Skeletal muscle satellite cell (primary cell): Measurements from ENCODE around the gene ATP5PF. TPM values are rescaled to one million over a fixed set of nuclear protein-coding genes. Genes with fewer than 3 reads are reported as not detected.
"Not testable (repeated sequence)": the region's sequence is repeated elsewhere in the genome, so short reads cannot be mapped to it uniquely, and the experiment has no call there.

Experiments used
- H3K27me3 ChIP-seq: 2 replicates; pipeline ENCODE4 v1.7.0; 2013; ENCODE audit warnings: low read length; ENCODE audit not compliant: control insufficient read depth, insufficient read depth
- H3K36me3 ChIP-seq: 2 replicates; pipeline ENCODE4 v1.7.0; 2013; ENCODE audit warnings: mild to moderate bottlenecking, control low read depth, low read length; ENCODE audit not compliant: insufficient read depth
- H3K4me1 ChIP-seq: 2 replicates; pipeline ENCODE4 v1.7.0; 2013; ENCODE audit warnings: low read length; ENCODE audit not compliant: control insufficient read depth, insufficient read depth
- H3K4me2 ChIP-seq: 2 replicates; pipeline ENCODE4 v1.7.0; 2013; ENCODE audit warnings: mild to moderate bottlenecking, low read length
- H3K4me3 ChIP-seq: 2 replicates; pipeline ENCODE4 v1.7.0; 2013; ENCODE audit warnings: low read length
- H3K9ac ChIP-seq: 2 replicates; pipeline ENCODE4 v1.7.0; 2013; ENCODE audit warnings: mild to moderate bottlenecking, low read depth, low read length, moderate library complexity
- H3K9me3 ChIP-seq: replicated peaks from 2 replicates; pipeline ENCODE4 v1.7.0; 2013; ENCODE audit warnings: mild to moderate bottlenecking, control low read depth, low read length
- total RNA-seq: library from RNA; depleted of rRNA; stranded (reverse); fragments of >200 nt; gene quantifications from 2 replicates; pipeline ENCODE4 v1.2.3, GENCODE V29; 2012; rRNA removed

ATP5PF gene, protein sequence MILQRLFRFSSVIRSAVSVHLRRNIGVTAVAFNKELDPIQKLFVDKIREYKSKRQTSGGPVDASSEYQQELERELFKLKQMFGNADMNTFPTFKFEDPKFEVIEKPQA
- 56.8 and 64.2 TPM in 2 replicates for total RNA-seq

DNA sequence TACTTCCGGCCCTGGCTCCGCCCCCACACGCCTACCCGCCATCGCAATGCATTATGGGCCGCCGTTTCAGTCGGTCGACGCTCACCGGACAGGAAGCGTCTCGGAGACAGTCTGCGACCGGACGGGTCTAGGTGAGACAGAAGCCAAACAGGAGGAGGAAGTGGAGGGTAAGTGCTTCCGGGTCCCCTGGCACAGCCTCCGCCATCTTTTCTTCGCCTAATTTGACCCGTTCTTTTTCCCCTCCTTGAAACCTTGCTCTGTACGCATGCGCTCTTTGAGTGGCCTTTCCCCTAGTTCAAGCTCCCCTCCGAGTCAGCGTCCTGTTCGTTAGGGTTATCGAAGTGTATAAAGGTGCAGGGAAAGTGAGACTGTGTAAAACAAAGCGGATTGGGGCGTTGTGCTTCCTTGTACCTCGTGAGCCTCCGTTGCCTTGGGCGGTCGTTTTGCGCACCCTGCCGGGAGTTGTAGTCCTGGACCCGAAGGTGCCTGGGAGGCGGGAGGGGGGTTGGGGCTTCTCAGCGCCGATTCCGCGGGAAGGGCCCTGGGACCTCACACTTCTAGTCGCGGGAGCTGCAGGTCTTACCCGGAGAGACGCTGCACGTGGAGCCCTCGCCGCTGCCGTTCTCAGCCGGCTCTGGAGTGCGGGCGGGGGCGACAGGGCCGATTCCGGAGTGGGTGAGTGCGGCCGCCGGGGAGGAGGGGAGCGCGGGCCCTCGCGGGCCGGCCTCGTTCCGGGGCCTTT is at the start of gene ATP5PF, which contains the start of gene GABPA:
TSS of gene ATP5PF (minus strand) at position 1 of the 742 bp plus-strand sequence. CDS start 5,110 bp downstream, outside the sequence.
TSS of gene GABPA (plus strand) at position 69 of the 742 bp plus-strand sequence. CDS start 6,627 bp downstream, outside the sequence.
- peak within 1 kb of the TSS; percentile 96 for H3K9ac ChIP-seq
- peaks cover under 1% of the 10 kb centered on the region for H3K36me3 ChIP-seq
- peak within 1 kb of the TSS; percentile 85 for H3K4me3 ChIP-seq
- peak within 1 kb of the TSS; percentile 87 for H3K4me2 ChIP-seq
- no peaks in the 10 kb centered on the region for H3K27me3 ChIP-seq
- H3K4me1 ChIP-seq: peaks cover 15% of the 10 kb centered on the region
- no peaks in the 10 kb centered on the region for H3K9me3 ChIP-seq

DNA sequence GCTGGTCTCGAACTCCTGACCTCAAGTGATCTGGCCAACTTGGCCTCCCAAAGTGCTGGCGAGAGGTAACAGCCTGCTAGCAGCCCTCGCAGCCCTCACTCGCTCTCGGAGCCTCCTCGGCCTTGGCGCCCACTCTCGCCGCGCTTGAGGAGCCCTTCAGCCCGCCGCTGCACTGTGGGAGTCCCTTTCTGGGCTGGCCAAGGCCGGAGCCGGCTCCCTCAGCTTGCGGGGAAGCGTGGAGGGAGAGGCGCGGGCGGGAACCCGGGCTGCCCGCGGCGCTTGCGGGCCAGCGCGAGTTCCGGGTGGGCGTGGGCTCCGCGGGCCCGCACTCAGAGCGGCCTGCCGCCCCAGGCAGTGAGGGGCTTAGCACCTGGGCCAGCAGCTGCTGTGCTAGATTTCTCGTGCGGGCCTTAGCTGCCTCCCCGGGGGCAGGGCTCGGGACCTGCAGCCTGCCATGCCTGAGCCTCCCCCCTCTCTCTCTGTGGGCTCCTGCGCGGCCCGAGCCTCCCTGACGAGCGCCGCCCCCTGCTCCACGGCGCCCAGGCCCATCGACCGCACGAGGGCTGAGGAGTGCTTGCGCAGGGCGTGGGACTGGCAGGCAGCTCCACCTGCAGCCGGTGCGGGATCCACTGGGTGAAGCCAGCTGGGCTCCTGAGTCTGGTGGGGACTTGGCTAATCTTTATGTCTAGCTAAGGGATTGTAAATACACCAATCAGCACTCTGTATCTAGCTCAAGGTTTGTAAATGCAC is 43.6 kb upstream of the ATP5PF start:
- H3K36me3 ChIP-seq, H3K4me2 ChIP-seq, H3K9ac ChIP-seq, H3K27me3 ChIP-seq, H3K9me3 ChIP-seq, H3K4me1 ChIP-seq, H3K4me3 ChIP-seq: not testable (repeated sequence)

DNA sequence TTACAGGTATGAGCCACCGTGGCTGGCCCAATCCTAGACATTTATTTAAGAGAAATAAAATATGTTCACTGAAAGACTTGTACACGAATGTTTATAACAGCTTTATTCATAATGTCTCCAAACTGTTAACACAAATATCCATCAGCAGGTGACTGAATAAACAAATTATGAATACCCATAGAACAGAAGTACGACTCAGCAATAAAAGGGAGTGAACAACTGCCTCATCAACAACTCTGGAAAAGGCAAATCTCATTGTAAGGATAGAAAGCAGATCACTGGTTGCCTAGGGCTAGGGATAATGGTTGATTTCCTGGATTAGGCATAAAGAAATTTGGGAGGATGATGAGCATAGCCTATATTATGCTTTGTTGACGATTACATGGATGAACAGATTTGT is 41.7 kb upstream of the ATP5PF start:
- H3K9me3 ChIP-seq: no peaks in the 10 kb centered on the region
- no peak overlapping the region for H3K4me3 ChIP-seq
- H3K4me2 ChIP-seq: no peak overlapping the region
- H3K27me3 ChIP-seq: no peaks in the 10 kb centered on the region
- H3K9ac ChIP-seq: no peak overlapping the region
- no peaks in the 10 kb centered on the region for H3K4me1 ChIP-seq
- no peaks in the 10 kb centered on the region for H3K36me3 ChIP-seq

DNA sequence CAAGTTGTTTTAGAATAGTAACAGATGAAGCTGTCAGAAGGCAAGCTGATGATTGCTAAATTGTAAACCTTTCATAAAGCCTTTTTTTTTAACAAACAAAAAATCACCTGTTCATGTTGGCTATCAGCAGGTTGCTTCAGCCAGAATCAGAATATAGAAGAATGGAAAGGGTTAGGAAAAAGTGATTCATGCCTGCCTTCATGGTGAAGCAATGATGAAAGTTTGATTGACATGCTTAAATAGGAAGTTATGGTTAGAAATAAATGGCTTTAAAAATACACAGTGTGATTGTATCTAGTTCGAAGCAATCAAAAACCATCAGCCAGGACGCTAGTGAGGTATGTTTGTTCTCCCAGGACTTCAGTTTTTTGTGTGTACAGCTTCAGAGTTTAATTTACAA is 38.0 kb upstream of the ATP5PF start:
- Histone ChIP-seq H3K4me3 (no peak overlapping the region), H3K4me2 (no peak overlapping the region), H3K36me3 (no peaks in the 10 kb centered on the region), H3K9me3 (no peaks in the 10 kb centered on the region), H3K4me1 (no peaks in the 10 kb centered on the region), H3K9ac (no peak overlapping the region), H3K27me3 (no peaks in the 10 kb centered on the region)

DNA sequence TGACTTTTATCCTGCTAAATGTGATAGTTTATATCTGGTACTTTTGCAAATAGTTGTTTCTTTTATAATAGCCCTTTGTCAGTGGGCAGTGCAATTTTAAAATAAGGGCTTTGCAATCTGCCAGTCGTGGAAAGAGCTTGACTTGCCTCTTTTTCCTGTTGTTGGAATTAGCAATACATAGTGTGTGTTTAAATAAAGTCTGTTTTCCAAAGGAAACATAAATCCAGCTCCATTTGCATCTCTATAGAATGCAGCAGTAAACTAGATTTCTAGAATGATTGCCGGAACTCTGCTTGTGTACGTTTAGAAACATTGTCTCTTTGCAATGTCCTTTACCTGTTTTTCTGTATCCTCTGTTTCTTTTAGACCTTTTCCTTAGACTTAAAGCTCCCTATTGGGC is 33.2 kb upstream of the ATP5PF start:
- Histone ChIP-seq H3K9me3 (no peaks in the 10 kb centered on the region), H3K27me3 (no peaks in the 10 kb centered on the region), H3K4me3 (no peak overlapping the region), H3K9ac (no peak overlapping the region), H3K36me3 (peaks cover 19% of the 10 kb centered on the region), H3K4me1 (no peaks in the 10 kb centered on the region), H3K4me2 (no peak overlapping the region)

DNA sequence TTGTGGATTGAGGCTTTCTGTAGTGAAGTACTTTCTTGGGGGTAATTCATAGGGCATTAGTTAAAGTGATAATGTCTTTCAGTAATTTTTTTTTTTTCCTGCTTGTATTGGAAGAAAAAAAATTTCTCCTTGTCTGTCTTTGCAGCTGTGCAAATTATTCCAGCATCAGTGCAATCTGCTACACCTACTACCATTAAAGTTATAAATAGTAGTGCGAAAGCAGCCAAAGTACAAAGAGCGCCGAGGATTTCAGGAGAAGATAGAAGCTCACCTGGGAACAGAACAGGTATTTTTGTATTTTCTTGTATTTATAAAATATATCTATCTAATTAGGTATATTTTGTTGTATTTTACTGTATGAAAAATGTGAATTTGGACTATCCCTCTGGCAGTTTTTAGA is 29.4 kb upstream of the ATP5PF start:
- Histone ChIP-seq H3K36me3 (peaks cover 31% of the 10 kb centered on the region), H3K9me3 (no peaks in the 10 kb centered on the region), H3K4me3 (no peak overlapping the region), H3K4me1 (no peaks in the 10 kb centered on the region), H3K9ac (no peak overlapping the region), H3K4me2 (no peak overlapping the region), H3K27me3 (no peaks in the 10 kb centered on the region)

DNA sequence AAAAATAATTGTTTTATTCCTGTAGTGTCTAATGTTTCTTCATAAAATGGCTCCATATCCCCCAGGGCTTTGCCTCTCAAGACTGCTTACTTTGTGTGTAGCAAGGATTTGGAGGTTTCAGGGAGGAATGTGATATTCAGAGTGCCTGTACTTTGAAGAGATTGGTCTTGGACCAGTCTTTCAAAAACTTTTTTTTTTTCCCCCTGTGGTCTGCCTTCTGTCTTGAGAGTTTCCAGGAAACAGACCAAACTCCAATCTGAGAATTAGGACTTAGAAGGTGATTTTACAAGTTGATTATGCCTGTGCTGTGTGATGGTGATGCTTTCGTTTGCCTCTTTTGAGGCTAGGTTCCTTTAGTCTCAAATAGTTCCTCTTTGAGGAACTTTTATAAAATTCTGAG is 26.0 kb upstream of the ATP5PF start:
- no peak overlapping the region for H3K4me3 ChIP-seq
- H3K36me3 ChIP-seq: peaks cover 36% of the 10 kb centered on the region
- no peak overlapping the region for H3K4me2 ChIP-seq
- no peak overlapping the region for H3K9ac ChIP-seq
- no peaks in the 10 kb centered on the region for H3K9me3 ChIP-seq
- H3K4me1 ChIP-seq: no peaks in the 10 kb centered on the region
- H3K27me3 ChIP-seq: no peaks in the 10 kb centered on the region

DNA sequence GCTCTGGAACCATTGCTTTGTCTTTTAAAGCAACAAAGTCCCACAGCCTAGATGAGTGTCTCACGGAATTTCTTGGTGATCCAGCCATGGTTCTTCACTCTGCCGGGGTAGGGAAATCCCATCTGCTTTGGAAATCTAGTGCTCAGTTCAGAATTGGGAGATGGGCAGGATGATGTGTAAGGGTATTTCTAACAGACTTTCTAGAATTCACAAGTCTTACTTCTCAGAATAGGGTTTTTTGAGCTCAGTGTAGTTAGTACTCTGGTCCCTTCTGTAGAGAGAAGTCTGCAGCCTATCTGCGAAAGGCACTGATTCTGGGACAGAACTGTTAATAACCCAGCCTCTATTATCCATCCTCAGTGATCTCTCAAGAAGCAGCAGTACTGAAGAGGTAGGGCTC is 25.4 kb upstream of the ATP5PF start:
- Histone ChIP-seq H3K4me2 (no peak overlapping the region), H3K4me1 (no peaks in the 10 kb centered on the region), H3K9ac (no peak overlapping the region), H3K4me3 (no peak overlapping the region), H3K36me3 (peaks cover 30% of the 10 kb centered on the region), H3K9me3 (no peaks in the 10 kb centered on the region), H3K27me3 (no peaks in the 10 kb centered on the region)

DNA sequence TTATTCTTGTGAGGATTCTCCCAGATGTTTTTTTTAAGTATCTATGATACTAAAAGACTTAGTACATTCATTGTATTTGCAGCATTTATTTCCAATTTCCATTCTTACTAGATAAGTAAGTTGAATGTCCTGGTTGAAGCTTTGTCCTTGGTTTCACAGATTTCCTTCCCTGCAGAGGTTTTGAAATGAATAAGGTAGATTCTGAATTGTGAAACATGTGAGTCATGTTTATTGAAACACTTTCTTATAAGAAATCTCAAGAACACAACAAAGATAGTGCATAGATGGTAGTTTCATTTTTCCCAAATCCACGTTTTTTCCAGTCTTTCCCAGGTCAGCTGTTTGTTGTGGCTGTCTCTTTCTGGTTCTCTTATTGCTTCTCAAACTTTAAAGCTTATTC is 24.9 kb upstream of the ATP5PF start:
- H3K36me3 ChIP-seq: peaks cover 26% of the 10 kb centered on the region

DNA sequence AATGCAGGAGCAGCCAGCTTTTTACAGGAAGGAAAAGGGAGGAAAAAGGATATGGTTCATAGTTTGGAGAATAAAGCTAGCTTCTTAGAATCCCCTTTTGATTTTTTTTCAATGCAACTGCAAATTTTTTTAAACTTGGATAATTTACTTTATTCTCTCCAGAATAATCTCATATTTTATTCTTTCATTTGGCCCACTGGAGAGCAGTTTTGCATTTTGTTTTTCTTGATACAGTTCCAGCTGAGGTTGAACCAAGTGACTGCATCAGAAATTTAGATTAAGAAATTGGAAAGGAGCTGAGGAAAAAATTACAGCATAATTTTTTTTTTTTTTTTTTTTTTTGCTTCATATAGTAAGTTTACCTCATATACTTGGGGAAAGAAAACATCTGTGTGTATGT is 22.8 kb upstream of the ATP5PF start:
- Histone ChIP-seq H3K9me3 (no peaks in the 10 kb centered on the region), H3K36me3 (peaks cover 19% of the 10 kb centered on the region)

More for the DNA sequence above, 24.9 kb upstream of the ATP5PF start:
- no peaks in the 10 kb centered on the region for H3K9me3 ChIP-seq
- H3K4me3 ChIP-seq: no peak overlapping the region
- no peaks in the 10 kb centered on the region for H3K4me1 ChIP-seq
- no peak overlapping the region for H3K4me2 ChIP-seq
- H3K9ac ChIP-seq: no peak overlapping the region
- H3K27me3 ChIP-seq: no peaks in the 10 kb centered on the region

DNA sequence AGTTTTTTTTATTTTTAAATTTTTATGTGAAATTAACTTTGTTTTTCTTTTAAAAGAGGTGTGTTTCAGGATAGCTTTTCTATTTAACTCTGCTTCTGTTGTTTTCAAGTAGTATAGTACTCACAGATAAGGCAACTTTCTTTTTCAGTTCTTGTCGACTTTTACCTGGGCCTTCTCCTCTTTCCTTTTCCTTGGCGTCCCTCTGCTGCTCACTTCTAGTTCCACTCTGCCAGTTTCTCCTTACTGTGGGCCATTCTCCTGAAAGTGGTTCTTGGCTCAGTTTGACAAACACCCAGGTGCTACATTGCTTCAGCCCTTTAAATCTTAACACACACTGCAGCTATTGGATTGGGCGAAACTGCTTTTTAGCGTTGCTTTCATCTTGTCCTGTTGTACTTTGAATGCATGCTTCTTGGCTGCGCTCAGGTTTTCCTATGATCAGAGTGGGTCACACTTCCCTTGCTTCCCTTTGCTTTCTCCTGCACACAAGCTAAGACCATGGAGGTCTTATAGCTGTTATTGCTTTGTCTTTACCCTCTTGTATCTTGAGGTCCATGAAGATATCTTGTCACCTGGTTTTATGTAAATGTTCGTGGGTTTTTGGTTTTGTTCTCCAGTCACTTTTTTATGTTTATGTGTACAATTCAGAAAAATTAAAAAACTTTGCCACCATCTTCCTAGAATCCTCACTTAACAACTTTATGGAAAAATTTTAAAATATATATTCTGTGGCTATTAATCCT is 21.7 kb upstream of the ATP5PF start:
- Histone ChIP-seq H3K9me3 (no peaks in the 10 kb centered on the region), H3K9ac (no peak overlapping the region), H3K4me3 (no peak overlapping the region), H3K27me3 (no peaks in the 10 kb centered on the region), H3K4me1 (no peaks in the 10 kb centered on the region), H3K36me3 (peaks cover 25% of the 10 kb centered on the region), H3K4me2 (no peak overlapping the region)

More for the DNA sequence above, 22.8 kb upstream of the ATP5PF start:
- Histone ChIP-seq H3K4me2 (no peak overlapping the region), H3K9ac (no peak overlapping the region), H3K27me3 (no peaks in the 10 kb centered on the region), H3K4me1 (no peaks in the 10 kb centered on the region), H3K4me3 (no peak overlapping the region)
